NCI-H460 (cell line): Measurements from ENCODE around the gene MTX2. TPM values are rescaled to one million over a fixed set of nuclear protein-coding genes. Genes with fewer than 3 reads are reported as not detected.

ENCODE experiments used
- DNase-seq: peaks from one replicate; pipeline ENCODE4 v3.0.0-alpha.2; 2016; ENCODE audit warnings: low read depth; ENCODE audit errors: extremely low read depth
- polyA plus RNA-seq: library from polyadenylated mRNA; depleted of rRNA; stranded (reverse); fragments of >200 nt; gene quantifications from 2 replicates; pipeline ENCODE4 v1.2.3, GENCODE V29; 2014; cell fraction: nucleus; rRNA removed
- total RNA-seq: library from RNA; depleted of rRNA; stranded (reverse); fragments of >200 nt; shearing (Covaris generic); gene quantifications from 2 replicates; pipeline ENCODE4 v1.2.3, GENCODE V29; 2014; rRNA removed

Gene MTX2
- total RNA-seq: 39.5 and 44.1 TPM in 2 replicates
- polyA plus RNA-seq: 43.0 and 46.7 TPM in 2 replicates

GRCh38 chr2:176269319-176270099, at the start of gene MTX2:
Gene MTX2, plus strand, starts transcription at chr2:176269442. Its CDS starts 188 bp downstream, at chr2:176269630.
- peak; percentile 52 for DNase-seq

GRCh38 chr2:176227874-176228273, 41.4 kb upstream of the MTX2 start:
- no peak for DNase-seq

GRCh38 chr2:176234156-176234555, 35.1 kb upstream of the MTX2 start:
- DNase-seq: no peak

GRCh38 chr2:176234940-176235339, 34.3 kb upstream of the MTX2 start:
- DNase-seq: no peak

- DNase-seq: no peak
Measured at GRCh38 chr2:176237456-176237855, 31.8 kb upstream of the MTX2 start.

GRCh38 chr2:176239031-176239430, 30.2 kb upstream of the MTX2 start:
- no peak for DNase-seq

- DNase-seq: no peak
Measured at GRCh38 chr2:176240301-176240700, 28.9 kb upstream of the MTX2 start.

GRCh38 chr2:176242276-176242675, 27.0 kb upstream of the MTX2 start:
- no peak for DNase-seq

- no peak for DNase-seq
Measured at GRCh38 chr2:176246331-176246730, 22.9 kb upstream of the MTX2 start.

GRCh38 chr2:176247859-176248258, 21.4 kb upstream of the MTX2 start:
- DNase-seq: no peak

- no peak for DNase-seq
Measured at GRCh38 chr2:176251928-176252327, 17.3 kb upstream of the MTX2 start.

- DNase-seq: no peak
Measured at GRCh38 chr2:176260689-176261088, 8.6 kb upstream of the MTX2 start.

- DNase-seq: no peak
Measured at GRCh38 chr2:176261136-176261535, 8.1 kb upstream of the MTX2 start.

GRCh38 chr2:176268976-176269318, 295 bp upstream of the MTX2 start:
- no peak for DNase-seq

- no peak for DNase-seq
Measured at GRCh38 chr2:176270100-176270750, 983 bp downstream of the MTX2 start.

GRCh38 chr2:176272870-176273459, 3.7 kb downstream of the MTX2 start:
- no peak for DNase-seq

- no peak for DNase-seq
Measured at GRCh38 chr2:176278927-176279326, 9.7 kb downstream of the MTX2 start.

GRCh38 chr2:176280156-176280555, 10.9 kb downstream of the MTX2 start:
- DNase-seq: no peak

- DNase-seq: no peak
Measured at GRCh38 chr2:176280867-176281658, 11.8 kb downstream of the MTX2 start.

GRCh38 chr2:176283291-176284068, 14.2 kb downstream of the MTX2 start:
- no peak for DNase-seq
